Liver (tissue), 9 donors: ENCODE results near the gene CYP17A1. TPM values are rescaled to one million over a fixed set of nuclear protein-coding genes. Genes with fewer than 3 reads are reported as not detected.

Experiments used
- DNase-seq: peaks from one replicate; pipeline ENCODE4 v3.0.0-alpha.2; 2017; ENCODE audit warnings: low spot score
- H3K27ac ChIP-seq, 2 donors: one replicate each; pipeline ENCODE4 v1.7.0; 2013; ENCODE audit warnings: inconsistent platforms in 2 of 2, low read length in 2 of 2, control low read depth in 1 of 2, low read depth in 1 of 2, mild to moderate bottlenecking in 1 of 2
- H3K27me3 ChIP-seq, 4 donors: one replicate each; pipeline versions ENCODE4 v1.6.1 to v1.7.0; 2013; ENCODE audit warnings: low read length in 3 of 4, inconsistent platforms in 1 of 4, mild to moderate bottlenecking in 1 of 4, moderate library complexity in 1 of 4; ENCODE audit not compliant: control insufficient read depth in 4 of 4, insufficient read depth in 4 of 4
- H3K36me3 ChIP-seq, 4 donors: one replicate each; pipeline versions ENCODE4 v1.6.1 to v1.7.0; 2013; ENCODE audit warnings: low read length in 3 of 4, mild to moderate bottlenecking in 3 of 4, low read depth in 1 of 4, moderate library complexity in 1 of 4; ENCODE audit not compliant: control insufficient read depth in 4 of 4, insufficient read depth in 3 of 4
- H3K4me1 ChIP-seq, 4 donors: one replicate each; pipeline versions ENCODE4 v1.6.1 to v1.7.0; 2013; ENCODE audit warnings: low read length in 3 of 4, mild to moderate bottlenecking in 3 of 4, moderate library complexity in 1 of 4; ENCODE audit not compliant: control insufficient read depth in 4 of 4, insufficient read depth in 4 of 4
- H3K4me3 ChIP-seq, 3 donors: one replicate each; pipeline versions ENCODE4 v1.6.1 to v1.7.0; 2013; ENCODE audit warnings: low read length in 3 of 3, control low read depth in 1 of 3, low read depth in 1 of 3, mild to moderate bottlenecking in 1 of 3
- H3K9ac ChIP-seq, 2 donors: one replicate each; pipeline ENCODE4 v1.7.0; 2013; ENCODE audit warnings: low read length in 2 of 2, mild to moderate bottlenecking in 2 of 2, moderate library complexity in 2 of 2, control low read depth in 1 of 2, low read depth in 1 of 2
- H3K9me3 ChIP-seq, 4 donors: one replicate each; pipeline versions ENCODE4 v1.6.1 to v1.7.0; 2013; ENCODE audit warnings: low read length in 3 of 4; ENCODE audit not compliant: control insufficient read depth in 4 of 4
- ATF3 ChIP-seq: IDR thresholded peaks from 2 replicates; pipeline ENCODE4 v1.6.1; 2016; ENCODE audit warnings: antibody characterized with exemption
- CTCF ChIP-seq: fragments of 150-350 bp; IDR thresholded peaks from 2 replicates; pipeline ENCODE4 v1.5.1; 2017; ENCODE audit warnings: improper control_type of control experiment, low read depth, low read length; ENCODE audit not compliant: missing input control
- EGR1 ChIP-seq, 2 donors: IDR thresholded peaks; 2 replicates each; pipeline ENCODE4 v1.6.1; 2016 to 2018; ENCODE audit warnings: antibody characterized with exemption in 2 of 2, low read depth in 2 of 2
- FOXA1 ChIP-seq: IDR thresholded peaks from 2 replicates; pipeline ENCODE4 v1.6.1; 2016; ENCODE audit warnings: antibody characterized with exemption
- FOXA2 ChIP-seq: IDR thresholded peaks from 2 replicates; pipeline ENCODE4 v1.6.1; 2016; ENCODE audit warnings: antibody characterized with exemption
- GABPA ChIP-seq, 2 donors: IDR thresholded peaks in 1 of 2; conservative IDR thresholded peaks in 1 of 2; 2 replicates each; pipeline ENCODE4 v1.6.1; 2016; ENCODE audit warnings: antibody characterized with exemption in 2 of 2, mild to moderate bottlenecking in 1 of 2, moderate library complexity in 1 of 2
- HNF4A ChIP-seq, 2 donors: conservative IDR thresholded peaks; 2 replicates each; pipeline ENCODE4 v1.6.1; 2016; ENCODE audit warnings: antibody characterized with exemption in 2 of 2, mild to moderate bottlenecking in 2 of 2
- HNF4G ChIP-seq: IDR thresholded peaks from 2 replicates; pipeline ENCODE4 v1.6.1; 2016; ENCODE audit warnings: antibody characterized with exemption
- JUND ChIP-seq, 2 donors: IDR thresholded peaks; 2 replicates each; pipeline ENCODE4 v1.6.1; 2016; ENCODE audit warnings: antibody characterized with exemption in 2 of 2
- NR2F2 ChIP-seq: IDR thresholded peaks from 2 replicates; pipeline ENCODE4 v1.6.1; 2016; ENCODE audit warnings: antibody characterized with exemption
- RAD21 ChIP-seq, 2 donors: IDR thresholded peaks; 2 replicates each; pipeline ENCODE4 v1.6.1; 2016; ENCODE audit warnings: antibody characterized with exemption in 2 of 2, mild to moderate bottlenecking in 2 of 2
- REST ChIP-seq: IDR thresholded peaks from 2 replicates; pipeline ENCODE4 v1.6.1; 2016; ENCODE audit warnings: antibody characterized with exemption, mild to moderate bottlenecking
- RXRA ChIP-seq, 2 donors: IDR thresholded peaks; 2 replicates each; pipeline ENCODE4 v1.6.1; 2017 to 2018; ENCODE audit warnings: antibody characterized with exemption in 2 of 2, mild to moderate bottlenecking in 1 of 2
- SP1 ChIP-seq: IDR thresholded peaks from 2 replicates; pipeline ENCODE4 v1.6.1; 2018; ENCODE audit warnings: antibody characterized with exemption, mild to moderate bottlenecking
- TAF1 ChIP-seq: conservative IDR thresholded peaks from 2 replicates; pipeline ENCODE4 v1.6.1; 2016; ENCODE audit warnings: antibody characterized with exemption, mild to moderate bottlenecking
- YY1 ChIP-seq: IDR thresholded peaks from 2 replicates; pipeline ENCODE4 v1.6.1; 2016; ENCODE audit warnings: antibody characterized with exemption, mild to moderate bottlenecking
- ZBTB33 ChIP-seq: IDR thresholded peaks from 2 replicates; pipeline ENCODE4 v1.6.1; 2016; ENCODE audit warnings: antibody characterized with exemption
- WGBS: extraction: QIAGEN DNeasy Blood & Tissue Kit; methylation state at CpG from one replicate; pipeline ENCODE4 v1.1.7; 2013; 5-methylcytosine and 5-hydroxymethylcytosine counted together
- polyA plus RNA-seq, 2 donors: library from polyadenylated mRNA; stranded (reverse) in 1 of 2; unstranded in 1 of 2; fragments of 200-250 nt in 1 of 2; fragments of >200 nt in 1 of 2; fragmentation: Nextera tagmentation in 1 of 2; extraction: Ambion mirVana in 1 of 2; gene quantifications; one replicate each; pipeline versions ENCODE4 v1.2.1 to v1.2.3, GENCODE V29; 2013 to 2015
- total RNA-seq, 2 donors: library from RNA; depleted of rRNA; stranded (reverse); fragments of >200 nt; gene quantifications; one replicate each; pipeline ENCODE4 v1.2.3, GENCODE V29; 2014
- TF ChIP-seq, protein P1 (sequence below): IDR thresholded peaks from 2 replicates; pipeline ENCODE4 v1.6.1; 2016; ENCODE audit warnings: antibody characterized with exemption
- donor health status: healthy.
- donor health status: healthy.
- donor health status: healthy.
- donor health status: healthy.
- donor health status: healthy.

Gene CYP17A1
- total and polyA plus RNA-seq, 4 donors, result 0.16 to 13.1 (median 1.0) TPM; not detected in 1

DNA sequence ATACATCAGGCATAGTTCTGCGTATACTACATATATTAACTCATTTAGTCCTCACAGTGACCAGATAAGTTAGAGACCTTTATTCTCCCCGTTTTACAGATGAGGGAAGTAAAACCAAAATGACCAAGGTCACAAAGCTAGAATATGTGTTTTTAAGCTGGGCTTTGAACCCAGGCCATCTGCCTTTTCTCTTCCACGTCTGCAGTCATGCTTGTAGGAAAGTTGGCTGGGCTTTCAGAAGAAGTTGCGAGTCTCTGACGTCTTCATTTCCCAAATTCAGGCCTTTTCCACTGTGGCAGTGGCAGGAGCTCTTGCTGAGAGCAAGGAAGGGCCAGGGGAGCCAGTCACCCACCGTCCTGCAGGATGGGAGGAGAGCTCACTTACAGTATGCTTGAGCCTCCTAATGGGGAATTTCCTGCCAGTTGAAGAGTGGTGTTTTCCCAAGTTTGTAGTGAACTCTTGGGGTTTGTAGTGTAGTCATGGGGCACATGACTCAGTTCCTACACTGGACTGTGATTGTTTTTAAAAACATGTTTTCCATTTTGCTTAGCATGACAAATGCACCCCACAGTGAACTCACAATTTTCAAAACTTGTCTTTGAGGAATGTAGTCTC, 34.2 kb downstream of the CYP17A1 start:
- H3K4me3 ChIP-seq, result no peak overlapping the region
- peaks cover 3 to 14% (median 9%) of the 10 kb centered on the region in 4 donors for H3K36me3 ChIP-seq
- DNase-seq, result no peak
- H3K27ac ChIP-seq, result peak overlapping the region; percentile 67 to 72
- H3K9ac ChIP-seq, result peak overlapping the region in 1 of 2 donors; percentile 9
- H3K9me3 ChIP-seq, result no peaks in the 10 kb centered on the region
- TF ChIP-seq NR2F2 (peak; percentile 76), HNF4G (no peak), HNF4A (conservative IDR thresholded peaks at IDR 0.05) (no peak), SP1 (peak; percentile 24), CTCF (no peak), REST (no peak), RAD21 (IDR thresholded peaks at IDR 0.05) (peak; percentile 6 to 15), FOXA2 (no peak), ZBTB33 (no peak), YY1 (no peak), EGR1 (IDR thresholded peaks at IDR 0.05; ENCODE audit: low read depth in 2 of 2) (no peak), GABPA (IDR thresholded peaks at IDR 0.05 in 1 of 2, conservative IDR thresholded peaks at IDR 0.05 in 1 of 2) (no peak), RXRA (IDR thresholded peaks at IDR 0.05) (peak in 1 of 2 donors; percentile 49), FOXA1 (no peak), JUND (IDR thresholded peaks at IDR 0.05) (peak in 1 of 2 donors; percentile 20), TAF1 (no peak), ATF3 (no peak)
- TF ChIP-seq, protein P1, sequence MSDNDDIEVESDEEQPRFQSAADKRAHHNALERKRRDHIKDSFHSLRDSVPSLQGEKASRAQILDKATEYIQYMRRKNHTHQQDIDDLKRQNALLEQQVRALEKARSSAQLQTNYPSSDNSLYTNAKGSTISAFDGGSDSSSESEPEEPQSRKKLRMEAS, result no peak
- H3K27me3 ChIP-seq, result no peaks in the 10 kb centered on the region
- 68% methylated on average over 6 of the region's 6 CpGs for WGBS
- peaks cover 16 to 39% (median 21%) of the 10 kb centered on the region in 4 donors for H3K4me1 ChIP-seq
